Neural cell (in vitro differentiated cells): ENCODE measurements around the gene MPO.

Experiments used
- EP300 ChIP-seq: fragments of 450-650 bp; conservative IDR thresholded peaks from 2 replicates; pipeline ENCODE4 v1.6.1; 2014; ENCODE audit warnings: antibody characterized with exemption, mild to moderate bottlenecking, moderate library complexity; ENCODE audit not compliant: poor library complexity, severe bottlenecking
- EZH2 ChIP-seq: fragments of 200-600, 300-800 bp; shearing (Covaris generic), sonication (generic); IDR thresholded peaks from 2 replicates; pipeline ENCODE4 v1.6.1; 2014; ENCODE audit warnings: antibody characterized with exemption, low read length, borderline replicate concordance, mild to moderate bottlenecking; ENCODE audit not compliant: insufficient read depth, poor library complexity, severe bottlenecking
- MXI1 ChIP-seq: fragments of 450-650 bp; conservative IDR thresholded peaks from 2 replicates; pipeline ENCODE4 v1.6.1; 2014; ENCODE audit warnings: antibody characterized with exemption, mild to moderate bottlenecking; ENCODE audit not compliant: poor library complexity, severe bottlenecking
- RAD21 ChIP-seq: fragments of 450-650 bp; conservative IDR thresholded peaks from 2 replicates; pipeline ENCODE4 v1.6.1; 2014; ENCODE audit warnings: antibody characterized with exemption, mild to moderate bottlenecking, moderate library complexity
- TAF1 ChIP-seq: IDR thresholded peaks from 2 replicates; pipeline ENCODE4 v1.6.1; 2012; ENCODE audit warnings: low read depth
- TF ChIP-seq, protein P1 (sequence below): fragments of 450-650 bp; IDR thresholded peaks from 2 replicates; pipeline ENCODE4 v1.5.1; 2014; ENCODE audit warnings: antibody characterized with exemption, mild to moderate bottlenecking, moderate library complexity; ENCODE audit not compliant: poor library complexity, severe bottlenecking
- TF ChIP-seq, protein P2 (sequence below): IDR thresholded peaks from 2 replicates; pipeline ENCODE4 v1.6.1; 2012; ENCODE audit warnings: borderline replicate concordance

- TF ChIP-seq EZH2, result no peak
- TF ChIP-seq, protein P1, sequence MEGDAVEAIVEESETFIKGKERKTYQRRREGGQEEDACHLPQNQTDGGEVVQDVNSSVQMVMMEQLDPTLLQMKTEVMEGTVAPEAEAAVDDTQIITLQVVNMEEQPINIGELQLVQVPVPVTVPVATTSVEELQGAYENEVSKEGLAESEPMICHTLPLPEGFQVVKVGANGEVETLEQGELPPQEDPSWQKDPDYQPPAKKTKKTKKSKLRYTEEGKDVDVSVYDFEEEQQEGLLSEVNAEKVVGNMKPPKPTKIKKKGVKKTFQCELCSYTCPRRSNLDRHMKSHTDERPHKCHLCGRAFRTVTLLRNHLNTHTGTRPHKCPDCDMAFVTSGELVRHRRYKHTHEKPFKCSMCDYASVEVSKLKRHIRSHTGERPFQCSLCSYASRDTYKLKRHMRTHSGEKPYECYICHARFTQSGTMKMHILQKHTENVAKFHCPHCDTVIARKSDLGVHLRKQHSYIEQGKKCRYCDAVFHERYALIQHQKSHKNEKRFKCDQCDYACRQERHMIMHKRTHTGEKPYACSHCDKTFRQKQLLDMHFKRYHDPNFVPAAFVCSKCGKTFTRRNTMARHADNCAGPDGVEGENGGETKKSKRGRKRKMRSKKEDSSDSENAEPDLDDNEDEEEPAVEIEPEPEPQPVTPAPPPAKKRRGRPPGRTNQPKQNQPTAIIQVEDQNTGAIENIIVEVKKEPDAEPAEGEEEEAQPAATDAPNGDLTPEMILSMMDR, result no peak
- TF ChIP-seq RAD21, result no peak
- no peak for TF ChIP-seq EP300
- no peak for TF ChIP-seq MXI1
- no peak for TF ChIP-seq TAF1
- TF ChIP-seq, protein P2, sequence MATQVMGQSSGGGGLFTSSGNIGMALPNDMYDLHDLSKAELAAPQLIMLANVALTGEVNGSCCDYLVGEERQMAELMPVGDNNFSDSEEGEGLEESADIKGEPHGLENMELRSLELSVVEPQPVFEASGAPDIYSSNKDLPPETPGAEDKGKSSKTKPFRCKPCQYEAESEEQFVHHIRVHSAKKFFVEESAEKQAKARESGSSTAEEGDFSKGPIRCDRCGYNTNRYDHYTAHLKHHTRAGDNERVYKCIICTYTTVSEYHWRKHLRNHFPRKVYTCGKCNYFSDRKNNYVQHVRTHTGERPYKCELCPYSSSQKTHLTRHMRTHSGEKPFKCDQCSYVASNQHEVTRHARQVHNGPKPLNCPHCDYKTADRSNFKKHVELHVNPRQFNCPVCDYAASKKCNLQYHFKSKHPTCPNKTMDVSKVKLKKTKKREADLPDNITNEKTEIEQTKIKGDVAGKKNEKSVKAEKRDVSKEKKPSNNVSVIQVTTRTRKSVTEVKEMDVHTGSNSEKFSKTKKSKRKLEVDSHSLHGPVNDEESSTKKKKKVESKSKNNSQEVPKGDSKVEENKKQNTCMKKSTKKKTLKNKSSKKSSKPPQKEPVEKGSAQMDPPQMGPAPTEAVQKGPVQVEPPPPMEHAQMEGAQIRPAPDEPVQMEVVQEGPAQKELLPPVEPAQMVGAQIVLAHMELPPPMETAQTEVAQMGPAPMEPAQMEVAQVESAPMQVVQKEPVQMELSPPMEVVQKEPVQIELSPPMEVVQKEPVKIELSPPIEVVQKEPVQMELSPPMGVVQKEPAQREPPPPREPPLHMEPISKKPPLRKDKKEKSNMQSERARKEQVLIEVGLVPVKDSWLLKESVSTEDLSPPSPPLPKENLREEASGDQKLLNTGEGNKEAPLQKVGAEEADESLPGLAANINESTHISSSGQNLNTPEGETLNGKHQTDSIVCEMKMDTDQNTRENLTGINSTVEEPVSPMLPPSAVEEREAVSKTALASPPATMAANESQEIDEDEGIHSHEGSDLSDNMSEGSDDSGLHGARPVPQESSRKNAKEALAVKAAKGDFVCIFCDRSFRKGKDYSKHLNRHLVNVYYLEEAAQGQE, result no peak
These were observed 47.2 kb downstream of the MPO start for GRCh38 chr17:58233543-58233942.
